SK-N-SH (cell line): Measurements from ENCODE around the gene BEGAIN. TPM values are rescaled to one million over a fixed set of nuclear protein-coding genes. Genes with fewer than 3 reads are reported as not detected.

Experiments
- polyA plus RNA-seq, 3 experiments: library from polyadenylated mRNA; depleted of rRNA; stranded (reverse); fragments of >200 nt; gene quantifications; 2 replicates each; pipeline ENCODE4 v1.2.3, GENCODE V29; 2012
- small RNA-seq, 7 experiments: library from RNA; depleted of rRNA; stranded (forward); fragments of <200 nt; gene quantifications; one replicate each; pipeline ENCODE3, GENCODE V24; 2012

Gene BEGAIN
- polyA plus RNA-seq, 1 of the 3 experiments (the other 2 are of a cell fraction) = 4.2 TPM

Small RNA genes lying within 50 kb of the gene (small RNA-seq; reads per million reads assigned to genes)
- gene RN7SKP92 = 0 to 0.06 (median 0) reads per million in 7 experiments

Other genes with a start within 250 kb of the BEGAIN start
- gene WDR25, start 210.9 kb downstream of the BEGAIN start, polyA plus RNA-seq (2012; rRNA removed) = 26.8 and 33.3 TPM in 2 replicates
- 1.2 and 1.7 TPM in 2 replicates for gene DLK1, start 139.5 kb upstream of the BEGAIN start, polyA plus RNA-seq (2012; rRNA removed)
- not detected in 2 replicates for gene MEG3, start 238.7 kb upstream of the BEGAIN start, polyA plus RNA-seq (2012; rRNA removed)